H1 (cell line): ENCODE data around the gene SYT2. TPM values are rescaled to one million over a fixed set of nuclear protein-coding genes. Genes with fewer than 3 reads are reported as not detected.

Source experiments
- CTCF ChIA-PET: fragments of 300-600 bp; sonication (Branson Sonifier 250); formaldehyde crosslinking; loops from one replicate; lab custom pipeline; 2021; ENCODE audit not compliant: partially characterized antibody; lab: Charles Lee
- POLR2A ChIA-PET: fragments of 300-600 bp; sonication (Branson Sonifier 250); formaldehyde crosslinking; loops from one replicate; lab custom pipeline; 2021; ENCODE audit warnings: inconsistent platforms; ENCODE audit not compliant: partially characterized antibody; lab: Charles Lee
- DNase-seq, 2 experiments: peaks; one replicate each; pipeline versions ENCODE4 v3.0.0 to v3.0.0-alpha.2; 2010 to 2022; ENCODE audit warnings: low spot score in 2 of 2, low read depth in 1 of 2, mixed read lengths in 1 of 2
- FAIRE-seq: peaks from 2 replicates; lab custom pipeline; 2011; peaks lifted over from hg19 to GRCh38; lab: Jason Lieb, UNC
- H2AFZ ChIP-seq: 2 replicates; pipeline ENCODE4 v1.8.1; 2012; ENCODE audit warnings: low read length, inconsistent platforms
- H2AK5ac ChIP-seq: 2 replicates; pipeline ENCODE4 v1.6.1; 2013; ENCODE audit warnings: low read depth, low read length
- H2BK120ac ChIP-seq: replicated peaks from 2 replicates; pipeline ENCODE3; 2013; ENCODE audit warnings: low read depth, low read length, inconsistent platforms
- H2BK12ac ChIP-seq: 2 replicates; pipeline ENCODE4 v1.6.1; 2013; ENCODE audit warnings: low read depth, low read length
- H2BK15ac ChIP-seq: 2 replicates; pipeline ENCODE4 v1.6.1; 2013; ENCODE audit warnings: low read length
- H2BK20ac ChIP-seq: 2 replicates; pipeline ENCODE4 v1.6.1; 2013; ENCODE audit warnings: low read length
- H2BK5ac ChIP-seq: 2 replicates; pipeline ENCODE4 v1.6.1; 2013; ENCODE audit warnings: low read depth, low read length
- H3K14ac ChIP-seq: 2 replicates; pipeline ENCODE4 v1.6.1; 2013; ENCODE audit warnings: inconsistent platforms; ENCODE audit not compliant: insufficient read length
- H3K18ac ChIP-seq: 2 replicates; pipeline ENCODE4 v1.6.1; 2013; ENCODE audit warnings: low read length; ENCODE audit errors: extremely low read depth
- H3K23ac ChIP-seq: 2 replicates; pipeline ENCODE4 v1.6.1; 2013; ENCODE audit warnings: inconsistent platforms; ENCODE audit not compliant: insufficient read length
- H3K23me2 ChIP-seq: 2 replicates; pipeline ENCODE4 v1.6.1; 2013; ENCODE audit warnings: low read depth, low read length
- H3K27ac ChIP-seq: 2 replicates; pipeline ENCODE4 v1.6.1; 2011; ENCODE audit warnings: low read depth, low read length, inconsistent platforms
- H3K27me3 ChIP-seq, 4 experiments: replicated peaks in 1 of 4; 1 replicate in 1 of 4; 2 replicates in 3 of 4; pipeline versions ENCODE4 v1.6.1 to v1.8.1; 2011 to 2013; ENCODE audit warnings: low read length in 3 of 4, mild to moderate bottlenecking in 3 of 4, inconsistent platforms in 2 of 4, mixed read lengths in 2 of 4, moderate library complexity in 1 of 4; ENCODE audit not compliant: control insufficient read depth in 3 of 4, insufficient read depth in 3 of 4; ENCODE audit errors: extremely low read depth in 1 of 4
- H3K36me3 ChIP-seq, 4 experiments: 2 replicates each; pipeline versions ENCODE4 v1.6.1 to v1.8.1; 2011 to 2013; ENCODE audit warnings: mild to moderate bottlenecking in 4 of 4, low read length in 3 of 4, moderate library complexity in 2 of 4, control low read depth in 1 of 4, inconsistent platforms in 1 of 4; ENCODE audit not compliant: insufficient read depth in 4 of 4, control insufficient read depth in 2 of 4
- H3K4ac ChIP-seq: replicated peaks from 2 replicates; pipeline ENCODE3; 2013; ENCODE audit warnings: low read length, low read depth, mixed read lengths, inconsistent platforms; ENCODE audit not compliant: insufficient read length
- H3K4me1 ChIP-seq, 4 experiments: replicated peaks in 1 of 4; 1 replicate in 1 of 4; 2 replicates in 3 of 4; pipeline versions ENCODE4 v1.6.1 to v1.8.1; 2011 to 2013; ENCODE audit warnings: low read length in 3 of 4, inconsistent platforms in 2 of 4, mixed read lengths in 1 of 4; ENCODE audit not compliant: insufficient read depth in 4 of 4, control insufficient read depth in 3 of 4
- H3K4me2 ChIP-seq, 2 experiments: 2 replicates each; pipeline versions ENCODE4 v1.6.1 to v1.8.1; 2011 to 2013; ENCODE audit warnings: low read depth in 2 of 2, low read length in 2 of 2, control low read depth in 1 of 2, inconsistent platforms in 1 of 2, mild to moderate bottlenecking in 1 of 2; ENCODE audit not compliant: insufficient read depth in 1 of 2
- H3K4me3 ChIP-seq, 4 experiments: fragments of 200-600, 300-600 bp in 1 of 4; sonication (generic), shearing (Covaris generic), sonication (Bioruptor Twin) in 1 of 4; 2 replicates each; pipeline versions ENCODE4 v1.5.1 to v1.8.1; 2011 to 2016; ENCODE audit warnings: low read length in 4 of 4, low read depth in 3 of 4, control low read depth in 2 of 4, inconsistent platforms in 2 of 4, mild to moderate bottlenecking in 2 of 4, mixed read lengths in 1 of 4, moderate library complexity in 1 of 4; ENCODE audit not compliant: insufficient read depth in 2 of 4; ENCODE audit errors: extremely low read depth in 1 of 4
- H3K56ac ChIP-seq: replicated peaks from 2 replicates; pipeline ENCODE3; 2013; ENCODE audit warnings: low read depth, mild to moderate bottlenecking, mixed read lengths, low read length, inconsistent platforms; ENCODE audit not compliant: insufficient read length
- H3K79me1 ChIP-seq: 2 replicates; pipeline ENCODE4 v1.6.1; 2013; ENCODE audit warnings: low read depth, low read length, control low read depth
- H3K79me2 ChIP-seq, 2 experiments: 2 replicates each; pipeline versions ENCODE4 v1.6.1 to v1.8.1; 2012 to 2013; ENCODE audit warnings: low read length in 2 of 2, mild to moderate bottlenecking in 2 of 2, inconsistent platforms in 1 of 2; ENCODE audit not compliant: insufficient read depth in 2 of 2, control insufficient read depth in 1 of 2
- H3K9ac ChIP-seq, 4 experiments: replicated peaks in 1 of 4; 1 replicate in 1 of 4; 2 replicates in 3 of 4; pipeline versions ENCODE4 v1.6.1 to v1.8.1; 2011 to 2013; ENCODE audit warnings: low read depth in 3 of 4, low read length in 3 of 4, control low read depth in 2 of 4, mild to moderate bottlenecking in 2 of 4, moderate library complexity in 2 of 4, inconsistent platforms in 1 of 4; ENCODE audit errors: extremely low read depth in 1 of 4
- H3K9me3 ChIP-seq, 2 experiments: 2 replicates each; pipeline versions ENCODE4 v1.6.1 to v1.8.1; 2012 to 2013; ENCODE audit warnings: mild to moderate bottlenecking in 2 of 2, moderate library complexity in 2 of 2, control low read depth in 1 of 2, inconsistent platforms in 1 of 2, low read depth in 1 of 2, low read length in 1 of 2, mixed read lengths in 1 of 2; ENCODE audit not compliant: insufficient read depth in 2 of 2
- H4K20me1 ChIP-seq, 2 experiments: replicated peaks in 1 of 2; 2 replicates each; pipeline versions ENCODE3 to v1.8.1; 2011 to 2013; ENCODE audit warnings: inconsistent platforms in 2 of 2, low read length in 2 of 2, mild to moderate bottlenecking in 1 of 2; ENCODE audit not compliant: insufficient read depth in 2 of 2, control insufficient read depth in 1 of 2
- H4K5ac ChIP-seq: 2 replicates; pipeline ENCODE4 v1.6.1; 2013; ENCODE audit warnings: low read length, low read depth, mixed read lengths, inconsistent platforms; ENCODE audit not compliant: insufficient read length
- H4K8ac ChIP-seq: 2 replicates; pipeline ENCODE4 v1.8.0; 2013; ENCODE audit warnings: mild to moderate bottlenecking, moderate library complexity, low read length, inconsistent platforms; ENCODE audit not compliant: insufficient read depth; ENCODE audit errors: extremely low read depth
- H4K91ac ChIP-seq: replicated peaks from 2 replicates; pipeline ENCODE3; 2013; ENCODE audit warnings: low read length, mixed read lengths, inconsistent platforms; ENCODE audit not compliant: insufficient read length
- CBX8 ChIP-seq: fragments of 300-800, 300-1000 bp; sonication (generic); IDR thresholded peaks from 2 replicates; pipeline ENCODE4 v1.7.1; 2016; ENCODE audit warnings: low read depth, low read length, borderline replicate concordance
- CTCF ChIP-seq, 3 experiments: IDR thresholded peaks; 1 replicate in 2 of 3; 2 replicates in 1 of 3; pipeline versions ENCODE4 v1.5.1 to v1.6.1; 2011; ENCODE audit warnings: low read length in 3 of 3, mild to moderate bottlenecking in 3 of 3, inconsistent platforms in 2 of 3, low read depth in 1 of 3, moderate library complexity in 1 of 3; ENCODE audit not compliant: insufficient read depth in 1 of 3; ENCODE audit errors: control extremely low read depth in 1 of 3
- EP300 ChIP-seq, 2 experiments: IDR thresholded peaks; 1 replicate in 1 of 2; 2 replicates in 1 of 2; pipeline ENCODE4 v1.6.1; 2011 to 2012; ENCODE audit warnings: low read depth in 2 of 2, low read length in 2 of 2, mild to moderate bottlenecking in 2 of 2, borderline replicate concordance in 1 of 2, inconsistent platforms in 1 of 2, moderate library complexity in 1 of 2
- FOSL1 ChIP-seq: IDR thresholded peaks from 2 replicates; pipeline ENCODE4 v1.6.1; 2011; ENCODE audit warnings: mild to moderate bottlenecking, low read depth, low read length, moderate library complexity; ENCODE audit not compliant: insufficient read depth
- HDAC2 ChIP-seq, 2 experiments: fragments of 300-600 bp in 1 of 2; sonication (generic) in 1 of 2; IDR thresholded peaks; 2 replicates each; pipeline ENCODE4 v1.6.1; 2011 to 2012; ENCODE audit warnings: low read depth in 2 of 2, low read length in 2 of 2, mild to moderate bottlenecking in 2 of 2, moderate library complexity in 2 of 2, borderline replicate concordance in 1 of 2, inconsistent platforms in 1 of 2
- RNF2 ChIP-seq: fragments of 200-900, 300-1000 bp; sonication (generic); IDR thresholded peaks from 2 replicates; pipeline ENCODE4 v1.7.1; 2016; ENCODE audit warnings: borderline replicate concordance, low read depth, mild to moderate bottlenecking, antibody characterized with exemption, low read length; ENCODE audit not compliant: poor library complexity, severe bottlenecking; ENCODE audit errors: missing control alignments
- SAP30 ChIP-seq: fragments of 300-600 bp; sonication (generic); IDR thresholded peaks from 2 replicates; pipeline ENCODE4 v1.7.1; 2012; ENCODE audit warnings: low read length, moderate library complexity, mild to moderate bottlenecking, inconsistent platforms; ENCODE audit not compliant: insufficient read depth, insufficient replicate concordance
- WGBS, 2 experiments: shearing (Covaris generic) in 1 of 2; methylation state at CpG; one replicate each; pipeline versions ENCODE4 v1.1.6 to v1.1.7; 2013 to 2015; ENCODE audit warnings: low lambda C conversion rate in 2 of 2, mixed read lengths in 2 of 2, inconsistent platforms in 1 of 2, low coverage in 1 of 2, missing lambda C conversion rate in 1 of 2; ENCODE audit not compliant: insufficient replicate concordance in 2 of 2, insufficient coverage in 1 of 2, insufficient read length in 1 of 2; ENCODE audit errors: extremely low coverage in 1 of 2, missing lambda C conversion rate in 1 of 2; 5-methylcytosine and 5-hydroxymethylcytosine counted together
- polyA plus RNA-seq, 7 experiments: library from polyadenylated mRNA; depleted of rRNA in 3 of 7; stranded (reverse) in 5 of 7; unstranded in 2 of 7; fragments of >200 nt in 5 of 7; fragments of 200-250 nt in 2 of 7; gene quantifications; 1 replicate in 5 of 7; 2 replicates in 1 of 7; 4 replicates in 1 of 7; pipeline versions ENCODE4 v1.2.1 to v1.2.3, GENCODE V29; 2011 to 2013; ENCODE audit warnings: missing spikeins in 2 of 7, mixed read lengths in 2 of 7
- total RNA-seq: library from RNA; stranded (reverse); fragmentation: NEBNext Ultra II Directional; extraction: Animal tissue kit (Norgen Biotek cat#: 25700); gene quantifications from 2 replicates; pipeline ENCODE4 v1.2.1, GENCODE V29; 2021

The SYT2 gene
- total and polyA plus RNA-seq, 2 of the 8 experiments (the other 6 are each of a cell fraction or from before 2014, with no cell fraction given) = 2.8 to 11.0 TPM

GRCh38 chr1:202605515-202605914 lies 104.7 kb downstream of the SYT2 start:
- Histone ChIP-seq H2AFZ (no peak overlapping the region), H2BK15ac (no peak overlapping the region), H3K4me1 (no peaks in the 10 kb centered on the region), H4K20me1 (peaks cover 2% of the 10 kb centered on the region in 2 experiments), H3K4me3 (no peak overlapping the region), H3K36me3 (no peaks in the 10 kb centered on the region), H2BK20ac (no peak overlapping the region), H3K18ac (no peak overlapping the region), H2AK5ac (no peak overlapping the region), H4K8ac (no peak overlapping the region), H3K27me3 (no peaks in the 10 kb centered on the region), H3K79me2 (no peaks in the 10 kb centered on the region), H3K14ac (no peak overlapping the region), H3K56ac (no peak overlapping the region), H2BK12ac (no peak overlapping the region), H2BK5ac (no peak overlapping the region), H3K23me2 (no peaks in the 10 kb centered on the region), H4K5ac (no peak overlapping the region), H3K9ac (no peak overlapping the region), H2BK120ac (no peak overlapping the region), H3K9me3 (no peaks in the 10 kb centered on the region), H3K27ac (no peak overlapping the region), H4K91ac (no peak overlapping the region), H3K4me2 (no peak overlapping the region), H3K23ac (no peak overlapping the region), H3K4ac (no peak overlapping the region), H3K79me1 (no peaks in the 10 kb centered on the region)
- TF ChIP-seq CTCF (IDR thresholded peaks at IDR 0.05; ENCODE audit: control extremely low read depth in 1 of 3, insufficient read depth in 1 of 3, low read depth in 1 of 3, low read length in 3 of 3) (no peak), CBX8 (no peak), RNF2 (no peak), SAP30 (no peak), HDAC2 (IDR thresholded peaks at IDR 0.05; ENCODE audit: borderline replicate concordance in 1 of 2, low read depth in 2 of 2, low read length in 2 of 2) (no peak), EP300 (IDR thresholded peaks at IDR 0.05; ENCODE audit: borderline replicate concordance in 1 of 2, low read depth in 2 of 2, low read length in 2 of 2) (no peak), FOSL1 (no peak)
- ChIA-PET POLR2A (no interaction called here), CTCF (interaction anchor here (0.7 to 1.7 kb wide), 5 partner anchors 18 to 886 kb away, joined by 3 to 5 read pairs (median 3); no protein-coding TSS in a partner anchor)
- WGBS, 2 experiments = 85% methylated on average over 5 of the region's 5 CpGs; no CpG with 5 or more reads in 1 of the 2 experiments
- FAIRE-seq = no peak
- DNase-seq = no peak
